Ascending aorta (tissue), 2 donors: ENCODE measurements around the gene CYS1. TPM values are rescaled to one million over a fixed set of nuclear protein-coding genes. Genes with fewer than 3 reads are reported as not detected.
A peak's percentile ranks its signal among the peaks of the same experiment; 100 is the strongest.

Source experiments
- DNase-seq, 2 donors: peaks; one replicate each; pipeline ENCODE4 v3.0.0-alpha.2; 2019; ENCODE audit warnings: low spot score in 2 of 2
- H3K27ac ChIP-seq, 2 donors: fragments of 200-600 bp; sonication (generic); one replicate each; pipeline ENCODE4 v1.5.1; 2016 to 2017; ENCODE audit warnings: mild to moderate bottlenecking in 1 of 2
- H3K27me3 ChIP-seq: fragments of 200-600 bp; sonication (generic); one replicate; pipeline ENCODE4 v1.5.1; 2017
- H3K36me3 ChIP-seq, 2 donors: fragments of 200-600 bp; sonication (generic); one replicate each; pipeline ENCODE4 v1.5.1; 2016
- H3K4me1 ChIP-seq, 2 donors: fragments of 200-600 bp; sonication (generic); one replicate each; pipeline ENCODE4 v1.5.1; 2016 to 2017; ENCODE audit warnings: mild to moderate bottlenecking in 1 of 2
- H3K4me3 ChIP-seq, 2 donors: fragments of 200-600 bp; sonication (generic); one replicate each; pipeline ENCODE4 v1.5.1; 2016 to 2017; ENCODE audit warnings: mild to moderate bottlenecking in 1 of 2
- H3K9me3 ChIP-seq, 2 donors: fragments of 200-600 bp; sonication (generic); one replicate each; pipeline ENCODE4 v1.5.1; 2016
- CTCF ChIP-seq, 3 experiments: fragments of 200-600 bp in 2 of 3; fragments of 450-650 bp in 1 of 3; sonication (generic) in 2 of 3; IDR thresholded peaks; one replicate each; pipeline ENCODE4 v1.5.1; 2016 to 2019; ENCODE audit warnings: antibody characterized with exemption in 3 of 3, mild to moderate bottlenecking in 1 of 3, moderate library complexity in 1 of 3
- intact Hi-C: fragments of 100-400 bp; cut with DNase I; formaldehyde crosslinking; loops from one replicate; pipeline ENCODE4 v1.15.1; 2023
- total RNA-seq: library from RNA; depleted of rRNA; stranded (reverse); fragments of >200 nt; gene quantifications from one replicate; pipeline ENCODE4 v1.1.0, GENCODE V29; 2016

Gene CYS1
- total RNA-seq, 1 donor from 2014 or later, result 13.8 TPM

GRCh38 chr2:10124538-10125045 is 44.4 kb upstream of the CYS1 start:
- Histone ChIP-seq H3K27ac (no peak overlapping the region), H3K4me1 (peaks cover 13 to 20% of the 10 kb centered on the region in 2 donors), H3K36me3 (no peaks in the 10 kb centered on the region), H3K4me3 (no peak overlapping the region), H3K9me3 (no peaks in the 10 kb centered on the region), H3K27me3 (peaks cover 7% of the 10 kb centered on the region)
- TF ChIP-seq CTCF (IDR thresholded peaks at IDR 0.05), result peak; percentile 53 to 73 (median 64)
- intact Hi-C loops, result loop anchor here (1.0 to 10.0 kb wide), 4 partner anchors 163 to 688 kb away; partner anchors contain the start of gene PDIA6
- no peak for DNase-seq

- intact Hi-C loops, result loop anchor here (2.0 to 10.0 kb wide), 4 partner anchors 164 to 689 kb away; partner anchors contain the start of genes HPCAL1 and PDIA6
- Histone ChIP-seq H3K36me3 (no peaks in the 10 kb centered on the region), H3K9me3 (no peaks in the 10 kb centered on the region), H3K4me1 (peaks cover 13 to 20% of the 10 kb centered on the region in 2 donors), H3K27ac (no peak overlapping the region), H3K27me3 (peaks cover 7% of the 10 kb centered on the region), H3K4me3 (peak overlapping the region; percentile 47 to 69)
- TF ChIP-seq CTCF (IDR thresholded peaks at IDR 0.05), result no peak
- no peak for DNase-seq
Measured at GRCh38 chr2:10123281-10123680, 43.1 kb upstream of the CYS1 start.

- Histone ChIP-seq H3K27me3 (peaks cover 7% of the 10 kb centered on the region), H3K27ac (no peak within 1 kb of the TSS), H3K36me3 (no peaks in the 10 kb centered on the region), H3K4me1 (peaks cover 13 to 20% of the 10 kb centered on the region in 2 donors), H3K9me3 (no peaks in the 10 kb centered on the region), H3K4me3 (peak within 1 kb of the TSS; percentile 47 to 69)
- no peak for TF ChIP-seq CTCF (IDR thresholded peaks at IDR 0.05)
- DNase-seq, result peak; percentile 76 to 94
- intact Hi-C loops, result loop anchor here (1.0 to 10.0 kb wide), 5 partner anchors 165 to 690 kb away; partner anchors contain the start of genes HPCAL1 and PDIA6
Measured at GRCh38 chr2:10122500-10123280, 42.5 kb upstream of the CYS1 start, which contains the start of gene RRM2. Gene RRM2, plus strand, starts transcription at chr2:10122739. Its CDS starts 60 bp downstream, at chr2:10122799.

- Histone ChIP-seq H3K27ac (peak overlapping the region; percentile 33 to 59), H3K4me1 (peaks cover 13 to 20% of the 10 kb centered on the region in 2 donors), H3K27me3 (peaks cover 7% of the 10 kb centered on the region), H3K36me3 (no peaks in the 10 kb centered on the region), H3K9me3 (no peaks in the 10 kb centered on the region), H3K4me3 (peak overlapping the region; percentile 67 to 69)
- DNase-seq, result peak in 1 of 2 donors; percentile 35
- TF ChIP-seq CTCF (IDR thresholded peaks at IDR 0.05), result no peak
- intact Hi-C loops, result loop anchor here (2.0 to 10.0 kb wide), 6 partner anchors 40 to 691 kb away; partner anchors contain the start of genes CYS1, PDIA6 and TAF1B
Measured at GRCh38 chr2:10120877-10121574, 40.8 kb upstream of the CYS1 start.

- Histone ChIP-seq H3K27ac (peak overlapping the region; percentile 33 to 59), H3K27me3 (peaks cover 7% of the 10 kb centered on the region), H3K9me3 (no peaks in the 10 kb centered on the region), H3K36me3 (no peaks in the 10 kb centered on the region), H3K4me3 (peak overlapping the region; percentile 67 to 69), H3K4me1 (peaks cover 13 to 20% of the 10 kb centered on the region in 2 donors)
- intact Hi-C loops, result loop anchor here (2.0 to 10.0 kb wide), 6 partner anchors 40 to 692 kb away; partner anchors contain the start of genes CYS1, PDIA6 and TAF1B
- peak; percentile 79 to 97 for DNase-seq
- TF ChIP-seq CTCF (IDR thresholded peaks at IDR 0.05), result no peak
Measured at GRCh38 chr2:10120158-10120876, 40.1 kb upstream of the CYS1 start.
